Upper lobe of right lung (tissue), 1 donor: Measurements from ENCODE around the gene RUNX1. TPM values are rescaled to one million over a fixed set of nuclear protein-coding genes. Genes with fewer than 3 reads are reported as not detected.

ENCODE experiments used
- ATAC-seq: fragments of 200-7000 bp; cut with Tn5 transposase; one replicate; pipeline ENCODE4 v1.9.1; 2020; ENCODE audit warnings: mild to moderate bottlenecking, moderate library complexity
- DNase-seq: peaks from one replicate; pipeline ENCODE4 v3.0.0-alpha.2; 2020
- H3K27ac ChIP-seq: fragments of 200-600 bp; one replicate; pipeline ENCODE4 v1.8.0; 2022
- H3K27me3 ChIP-seq: fragments of 200-600 bp; one replicate; pipeline ENCODE4 v1.8.0; 2022; ENCODE audit warnings: mild to moderate bottlenecking
- H3K36me3 ChIP-seq: fragments of 200-600 bp; one replicate; pipeline ENCODE4 v1.8.0; 2022
- H3K4me1 ChIP-seq: fragments of 200-600 bp; one replicate; pipeline ENCODE4 v1.8.0; 2022
- H3K4me3 ChIP-seq: fragments of 200-600 bp; one replicate; pipeline ENCODE4 v1.8.0; 2022; ENCODE audit warnings: mild to moderate bottlenecking
- H3K9me3 ChIP-seq: fragments of 200-600 bp; one replicate; pipeline ENCODE4 v1.8.0; 2022
- CTCF ChIP-seq: fragments of 200-600 bp; IDR thresholded peaks from one replicate; pipeline ENCODE4 v1.8.0; 2022; ENCODE audit warnings: antibody characterized with exemption
- intact Hi-C: fragments of 100-400 bp; cut with DNase I; formaldehyde crosslinking; loops from one replicate; pipeline ENCODE4 v1.11.0; 2022
- total RNA-seq: library from RNA; stranded (reverse); fragmentation: NEBNext Ultra II Directional; extraction: Animal tissue kit (Norgen Biotek cat#: 25700); gene quantifications from one replicate; pipeline ENCODE4 v1.2.1, GENCODE V29; 2021
- donor health status: DM: no; HTN: yes; CAD: no; lungs with severe emphysema.

The RUNX1 gene
- total RNA-seq, 1 donor from 2014 or later: 86.9 TPM

GRCh38 chr21:34962586-34963222, 86.4 kb downstream of the RUNX1 start:
- no peaks in the 10 kb centered on the region for H3K27me3 ChIP-seq
- peaks cover 2% of the 10 kb centered on the region for H3K4me1 ChIP-seq
- no peak overlapping the region for H3K4me3 ChIP-seq
- no peak overlapping the region for H3K27ac ChIP-seq
- H3K9me3 ChIP-seq: no peaks in the 10 kb centered on the region
- DNase-seq: no peak
- H3K36me3 ChIP-seq: no peaks in the 10 kb centered on the region
- no peak for ATAC-seq
- TF ChIP-seq CTCF: no peak
- intact Hi-C loops: no loop called here

- peaks cover 2% of the 10 kb centered on the region for H3K4me1 ChIP-seq
- H3K27ac ChIP-seq: no peak overlapping the region
- H3K36me3 ChIP-seq: no peaks in the 10 kb centered on the region
- ATAC-seq (no peak), DNase-seq (no peak)
- no peak overlapping the region for H3K4me3 ChIP-seq
- H3K27me3 ChIP-seq: no peaks in the 10 kb centered on the region
- no peaks in the 10 kb centered on the region for H3K9me3 ChIP-seq
- intact Hi-C loops: no loop called here
- no peak for TF ChIP-seq CTCF
Measured at GRCh38 chr21:34962136-34962535, 87.0 kb downstream of the RUNX1 start.

GRCh38 chr21:34960687-34961086, 88.4 kb downstream of the RUNX1 start:
- H3K9me3 ChIP-seq: no peaks in the 10 kb centered on the region
- no peaks in the 10 kb centered on the region for H3K36me3 ChIP-seq
- intact Hi-C loops: no loop called here
- no peaks in the 10 kb centered on the region for H3K27me3 ChIP-seq
- no peak overlapping the region for H3K27ac ChIP-seq
- ATAC-seq (no peak), DNase-seq (no peak)
- no peak overlapping the region for H3K4me3 ChIP-seq
- TF ChIP-seq CTCF: no peak
- H3K4me1 ChIP-seq: peaks cover 2% of the 10 kb centered on the region

GRCh38 chr21:34959607-34960006, 89.5 kb downstream of the RUNX1 start:
- Histone ChIP-seq H3K9me3 (no peaks in the 10 kb centered on the region), H3K36me3 (no peaks in the 10 kb centered on the region), H3K4me3 (no peak overlapping the region), H3K4me1 (peaks cover 2% of the 10 kb centered on the region), H3K27me3 (no peaks in the 10 kb centered on the region), H3K27ac (no peak overlapping the region)
- DNase-seq: no peak
- no peak for TF ChIP-seq CTCF
- intact Hi-C loops: no loop called here
- no peak for ATAC-seq

GRCh38 chr21:34958040-34958439, 91.1 kb downstream of the RUNX1 start:
- Histone ChIP-seq H3K4me3 (no peak overlapping the region), H3K27me3 (no peaks in the 10 kb centered on the region), H3K27ac (no peak overlapping the region), H3K4me1 (peaks cover 2% of the 10 kb centered on the region), H3K36me3 (no peaks in the 10 kb centered on the region), H3K9me3 (no peaks in the 10 kb centered on the region)
- intact Hi-C loops: no loop called here
- ATAC-seq (no peak), DNase-seq (no peak)
- TF ChIP-seq CTCF: no peak
